Mesenchymal stem cell (in vitro differentiated cells and primary cell): ENCODE measurements around the gene LRP1B.
A peak's percentile ranks its signal among the peaks of the same experiment; 100 is the strongest.

ENCODE experiments used
- DNase-seq: peaks from one replicate; pipeline ENCODE4 v3.0.0-alpha.2; 2013
- H2AFZ ChIP-seq: one replicate; pipeline ENCODE4 v1.6.1; 2013; ENCODE audit warnings: low read depth, mild to moderate bottlenecking, control low read depth, inconsistent platforms, low read length, moderate library complexity
- H2AK5ac ChIP-seq: 2 replicates; pipeline ENCODE4 v1.6.1; 2013; ENCODE audit warnings: low read length, moderate library complexity, mild to moderate bottlenecking, inconsistent platforms; ENCODE audit not compliant: severe bottlenecking
- H2BK120ac ChIP-seq: one replicate; pipeline ENCODE4 v1.6.1; 2013; ENCODE audit warnings: low read depth, mild to moderate bottlenecking, inconsistent platforms, low read length, moderate library complexity
- H2BK12ac ChIP-seq, 2 experiments: one replicate each; pipeline ENCODE4 v1.6.1; 2013; ENCODE audit warnings: inconsistent platforms in 2 of 2, low read length in 2 of 2, mild to moderate bottlenecking in 2 of 2, moderate library complexity in 2 of 2, control low read depth in 1 of 2
- H2BK15ac ChIP-seq: one replicate; pipeline ENCODE4 v1.6.1; 2013; ENCODE audit warnings: mild to moderate bottlenecking, low read depth, inconsistent platforms; ENCODE audit not compliant: poor library complexity, severe bottlenecking
- H2BK5ac ChIP-seq: 2 replicates; pipeline ENCODE4 v1.6.1; 2013; ENCODE audit warnings: low read depth, mild to moderate bottlenecking, low read length, control low read depth, inconsistent platforms; ENCODE audit not compliant: poor library complexity, severe bottlenecking
- H3K14ac ChIP-seq, 2 experiments: one replicate each; pipeline ENCODE4 v1.6.1; 2013; ENCODE audit warnings: inconsistent platforms in 2 of 2, low read length in 2 of 2, control low read depth in 1 of 2, mild to moderate bottlenecking in 1 of 2, moderate library complexity in 1 of 2
- H3K18ac ChIP-seq, 2 experiments: one replicate each; pipeline ENCODE4 v1.6.1; 2013; ENCODE audit warnings: inconsistent platforms in 2 of 2, low read length in 2 of 2, control low read depth in 1 of 2, low read depth in 1 of 2, mild to moderate bottlenecking in 1 of 2
- H3K23ac ChIP-seq, 2 experiments: one replicate each; pipeline ENCODE4 v1.6.1; 2013; ENCODE audit warnings: inconsistent platforms in 2 of 2, low read length in 2 of 2, mild to moderate bottlenecking in 2 of 2, moderate library complexity in 2 of 2, control low read depth in 1 of 2
- H3K27ac ChIP-seq: 2 replicates; pipeline ENCODE4 v1.5.1; 2013; ENCODE audit warnings: mild to moderate bottlenecking, moderate library complexity, low read length, control low read depth, inconsistent platforms; ENCODE audit not compliant: poor library complexity, severe bottlenecking
- H3K27me3 ChIP-seq, 2 experiments: 2 replicates each; pipeline versions ENCODE4 v1.6.1 to v1.7.0; 2013; ENCODE audit warnings: low read length in 2 of 2, mild to moderate bottlenecking in 2 of 2, moderate library complexity in 2 of 2, control low read depth in 1 of 2, inconsistent platforms in 1 of 2; ENCODE audit not compliant: control insufficient read depth in 1 of 2, insufficient read depth in 1 of 2
- H3K36me3 ChIP-seq, 2 experiments: 2 replicates each; pipeline versions ENCODE4 v1.6.1 to v1.7.0; 2013; ENCODE audit warnings: low read length in 2 of 2, control low read depth in 1 of 2, inconsistent platforms in 1 of 2, low read depth in 1 of 2, mild to moderate bottlenecking in 1 of 2; ENCODE audit not compliant: insufficient read depth in 2 of 2, control insufficient read depth in 1 of 2
- H3K4ac ChIP-seq, 2 experiments: one replicate each; pipeline ENCODE4 v1.6.1; 2013; ENCODE audit warnings: inconsistent platforms in 2 of 2, low read length in 2 of 2, mild to moderate bottlenecking in 2 of 2, moderate library complexity in 2 of 2, control low read depth in 1 of 2, low read depth in 1 of 2
- H3K4me1 ChIP-seq: 2 replicates; pipeline ENCODE4 v1.6.1; 2013; ENCODE audit warnings: low read depth, low read length, control low read depth; ENCODE audit not compliant: control insufficient read depth, insufficient read depth
- H3K4me2 ChIP-seq: 2 replicates; pipeline ENCODE4 v1.6.1; 2013; ENCODE audit warnings: low read length, mild to moderate bottlenecking, inconsistent platforms; ENCODE audit not compliant: poor library complexity, severe bottlenecking
- H3K4me3 ChIP-seq, 2 experiments: 2 replicates each; pipeline versions ENCODE4 v1.5.1 to v1.7.0; 2013; ENCODE audit warnings: low read length in 2 of 2, mild to moderate bottlenecking in 2 of 2, control low read depth in 1 of 2, low read depth in 1 of 2; ENCODE audit not compliant: insufficient read depth in 1 of 2
- H3K79me1 ChIP-seq: replicated peaks from 2 replicates; pipeline ENCODE4 v1.6.1; 2013; ENCODE audit warnings: mild to moderate bottlenecking, control low read depth, low read length, inconsistent platforms; ENCODE audit not compliant: poor library complexity, severe bottlenecking
- H3K9ac ChIP-seq: 2 replicates; pipeline ENCODE4 v1.7.0; 2013; ENCODE audit warnings: mild to moderate bottlenecking, low read length, moderate library complexity
- H3K9me3 ChIP-seq: 2 replicates; pipeline ENCODE4 v1.7.0; 2013; ENCODE audit warnings: mild to moderate bottlenecking, low read length; ENCODE audit not compliant: control insufficient read depth
- H4K8ac ChIP-seq: one replicate; pipeline ENCODE4 v1.6.1; 2013; ENCODE audit warnings: inconsistent platforms, mild to moderate bottlenecking, low read length, moderate library complexity
- H4K91ac ChIP-seq: one replicate; pipeline ENCODE4 v1.6.1; 2013; ENCODE audit warnings: mild to moderate bottlenecking, low read length, inconsistent platforms
- WGBS: methylation state at CpG from one replicate; pipeline ENCODE4 v1.1.7; 2013; ENCODE audit warnings: mixed read lengths; 5-methylcytosine and 5-hydroxymethylcytosine counted together

LRP1B gene

DNA sequence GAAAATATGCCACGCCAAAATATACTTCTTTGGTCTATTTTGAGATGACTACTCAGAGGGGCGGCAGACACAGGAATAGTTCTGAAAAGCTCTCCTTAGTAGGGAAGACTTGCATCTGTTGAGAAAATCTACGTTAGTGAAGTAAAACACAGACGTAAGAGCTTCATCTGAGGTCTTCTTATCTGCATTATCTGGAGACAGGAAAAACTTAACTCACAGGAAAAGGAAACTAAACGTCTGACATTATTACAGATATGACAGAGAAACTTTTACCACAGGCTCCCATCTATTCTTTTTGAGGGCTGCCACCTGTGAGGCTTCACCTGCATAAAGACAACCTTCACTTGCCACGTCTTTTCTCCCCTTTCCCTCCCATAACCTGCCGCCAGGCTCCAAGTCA lies 1295.7 kb downstream of the LRP1B start:
- no peak overlapping the region for H2BK5ac ChIP-seq
- no peaks in the 10 kb centered on the region for H3K79me1 ChIP-seq
- DNase-seq = peak; percentile 23
- no peak overlapping the region for H2AK5ac ChIP-seq
- no peak overlapping the region for H2BK120ac ChIP-seq
- no peak overlapping the region for H3K18ac ChIP-seq
- no peak overlapping the region for H3K4me3 ChIP-seq
- H3K36me3 ChIP-seq = no peaks in the 10 kb centered on the region
- H2AFZ ChIP-seq = no peak overlapping the region
- 74% methylated on average over 6 of the region's 7 CpGs for WGBS
- H3K4me1 ChIP-seq = no peaks in the 10 kb centered on the region
- no peaks in the 10 kb centered on the region for H3K9me3 ChIP-seq
- H4K91ac ChIP-seq = no peak overlapping the region
- H2BK15ac ChIP-seq = no peak overlapping the region
- no peak overlapping the region for H3K23ac ChIP-seq
- H2BK12ac ChIP-seq = no peak overlapping the region
- no peak overlapping the region for H4K8ac ChIP-seq
- H3K27me3 ChIP-seq = no peaks in the 10 kb centered on the region
- H3K9ac ChIP-seq = no peak overlapping the region
- no peak overlapping the region for H3K14ac ChIP-seq
- no peak overlapping the region for H3K4me2 ChIP-seq
- no peak overlapping the region for H3K27ac ChIP-seq
- no peak overlapping the region for H3K4ac ChIP-seq

DNA sequence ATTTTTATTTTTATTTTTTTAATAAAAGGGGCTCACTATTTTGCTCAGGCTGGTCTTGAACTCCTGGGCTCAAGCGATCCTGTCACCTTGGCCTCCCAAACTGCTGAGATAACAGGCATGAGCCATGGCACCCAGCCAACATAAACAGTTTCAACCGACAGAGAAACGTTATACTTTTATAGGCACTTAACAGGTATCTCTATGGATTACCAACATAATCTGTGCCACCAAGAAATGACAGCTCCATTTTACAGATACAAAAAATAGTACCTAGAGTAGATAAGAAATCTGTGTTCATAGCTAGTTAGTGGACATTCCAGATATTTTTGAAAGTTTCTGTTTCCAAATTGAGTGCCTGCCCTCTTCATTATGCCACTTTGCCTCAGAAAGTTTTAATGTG lies 1316.7 kb downstream of the LRP1B start:
- H2BK120ac ChIP-seq = no peak overlapping the region
- no peak overlapping the region for H3K14ac ChIP-seq
- H2BK15ac ChIP-seq = no peak overlapping the region
- no peak overlapping the region for H2BK12ac ChIP-seq
- H3K18ac ChIP-seq = no peak overlapping the region
- no peaks in the 10 kb centered on the region for H3K79me1 ChIP-seq
- H2BK5ac ChIP-seq = no peak overlapping the region
- no peak overlapping the region for H3K4me3 ChIP-seq
- no peak overlapping the region for H3K4me2 ChIP-seq
- H2AK5ac ChIP-seq = no peak overlapping the region
- no peak overlapping the region for H4K91ac ChIP-seq
- H3K9ac ChIP-seq = no peak overlapping the region
- no peaks in the 10 kb centered on the region for H3K27me3 ChIP-seq
- H4K8ac ChIP-seq = no peak overlapping the region
- H3K4ac ChIP-seq = no peak overlapping the region
- DNase-seq = no peak
- H3K4me1 ChIP-seq = no peaks in the 10 kb centered on the region
- H3K9me3 ChIP-seq = no peaks in the 10 kb centered on the region
- H3K27ac ChIP-seq = no peak overlapping the region
- WGBS = 88% methylated on average over 3 of the region's 3 CpGs
- no peaks in the 10 kb centered on the region for H3K36me3 ChIP-seq
- H3K23ac ChIP-seq = no peak overlapping the region
- H2AFZ ChIP-seq = no peak overlapping the region

DNA sequence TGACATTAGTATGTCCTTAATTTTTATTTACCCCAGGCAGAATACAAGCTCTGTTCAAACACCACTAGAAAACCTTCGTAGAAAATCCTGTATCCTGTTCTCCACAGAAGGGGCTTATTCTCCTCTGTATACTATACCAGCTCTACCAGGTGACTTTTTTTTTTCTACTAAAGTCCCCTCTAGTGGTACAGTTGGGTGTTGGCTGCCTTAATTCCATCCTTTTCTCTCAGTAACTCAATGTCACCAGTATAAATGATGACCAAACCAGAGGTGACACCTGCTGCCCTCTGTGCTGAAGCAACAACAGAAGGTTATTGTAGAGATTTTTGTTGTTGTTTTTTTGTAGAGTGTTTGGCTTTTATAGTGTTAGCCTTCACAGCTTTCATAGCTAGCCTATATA lies 1322.0 kb downstream of the LRP1B start:
- Histone ChIP-seq H3K27ac (no peak overlapping the region), H3K4me3 (no peak overlapping the region), H3K9ac (no peak overlapping the region), H2AK5ac (no peak overlapping the region), H2BK120ac (no peak overlapping the region), H3K36me3 (no peaks in the 10 kb centered on the region), H3K4me1 (no peaks in the 10 kb centered on the region), H2BK15ac (no peak overlapping the region), H3K14ac (no peak overlapping the region), H3K4me2 (no peak overlapping the region), H3K79me1 (no peaks in the 10 kb centered on the region), H3K4ac (no peak overlapping the region), H3K27me3 (no peaks in the 10 kb centered on the region), H4K91ac (no peak overlapping the region), H4K8ac (no peak overlapping the region), H3K9me3 (no peaks in the 10 kb centered on the region), H2AFZ (no peak overlapping the region), H2BK12ac (no peak overlapping the region), H2BK5ac (no peak overlapping the region), H3K23ac (no peak overlapping the region), H3K18ac (no peak overlapping the region)
- no peak for DNase-seq
- WGBS = 40% methylated on average over 1 of the region's 1 CpG

DNA sequence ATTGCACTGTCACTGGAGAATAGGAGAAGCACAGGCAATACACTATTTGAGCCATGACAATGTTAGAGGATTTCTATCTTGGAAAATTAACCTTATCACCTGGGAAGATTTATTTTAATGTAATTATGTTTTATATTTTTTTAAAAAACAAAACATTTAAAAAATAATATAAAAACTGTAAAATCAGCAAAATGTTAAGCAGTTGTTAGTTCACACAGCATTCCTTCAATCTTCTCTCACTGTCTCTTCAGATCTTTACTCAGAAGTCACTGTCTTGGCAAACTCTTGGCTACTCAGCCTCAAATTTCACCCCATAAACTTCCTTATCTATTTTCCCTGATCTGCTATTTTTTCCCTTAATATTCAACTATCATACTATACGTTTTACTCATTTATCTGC lies 1322.6 kb downstream of the LRP1B start:
- no peaks in the 10 kb centered on the region for H3K27me3 ChIP-seq
- H2BK5ac ChIP-seq = no peak overlapping the region
- no peaks in the 10 kb centered on the region for H3K79me1 ChIP-seq
- no peaks in the 10 kb centered on the region for H3K36me3 ChIP-seq
- H3K18ac ChIP-seq = no peak overlapping the region
- no peaks in the 10 kb centered on the region for H3K4me1 ChIP-seq
- 100% methylated on average over 1 of the region's 1 CpG for WGBS
- no peak overlapping the region for H3K9ac ChIP-seq
- H4K91ac ChIP-seq = no peak overlapping the region
- H3K27ac ChIP-seq = no peak overlapping the region
- no peak overlapping the region for H3K4me2 ChIP-seq
- no peak overlapping the region for H2BK12ac ChIP-seq
- no peak overlapping the region for H2AFZ ChIP-seq
- no peaks in the 10 kb centered on the region for H3K9me3 ChIP-seq
- H2BK120ac ChIP-seq = no peak overlapping the region
- no peak overlapping the region for H2BK15ac ChIP-seq
- no peak overlapping the region for H3K4ac ChIP-seq
- H3K23ac ChIP-seq = no peak overlapping the region
- H3K14ac ChIP-seq = no peak overlapping the region
- H3K4me3 ChIP-seq = no peak overlapping the region
- no peak overlapping the region for H4K8ac ChIP-seq
- DNase-seq = no peak
- no peak overlapping the region for H2AK5ac ChIP-seq
